Spleen (tissue), 7 donors: Measurements from ENCODE around the gene GRK3.

ENCODE experiments used
- POLR2A ChIP-seq, 3 donors: fragments of 450-650 bp; IDR thresholded peaks; one replicate each; pipeline ENCODE4 v1.5.1; 2017; ENCODE audit warnings: antibody characterized with exemption in 3 of 3, mild to moderate bottlenecking in 1 of 3
- TF ChIP-seq, protein P1 (sequence below), 11 experiments: fragments of 200-600 bp in 7 of 11; fragments of 450-650 bp in 4 of 11; sonication (generic) in 4 of 11; IDR thresholded peaks in 8 of 11; conservative IDR thresholded peaks in 3 of 11; 1 replicate in 7 of 11; 2 replicates in 4 of 11; pipeline versions ENCODE4 v1.4.0 to v1.8.0; 2016 to 2021; ENCODE audit warnings: antibody characterized with exemption in 11 of 11, inconsistent platforms in 4 of 11, mild to moderate bottlenecking in 1 of 11
- donor health status: DM: no; HTN: no; CAD: no; lungs with moderate emphysema.
- donor health status: DM: no; HTN: no; CAD: no.
- donor health status: DM: no; HTN: no; CAD: no.

GRCh38 chr22:25714739-25715138 lies 150.3 kb downstream of the GRK3 start:
- TF ChIP-seq, protein P1, sequence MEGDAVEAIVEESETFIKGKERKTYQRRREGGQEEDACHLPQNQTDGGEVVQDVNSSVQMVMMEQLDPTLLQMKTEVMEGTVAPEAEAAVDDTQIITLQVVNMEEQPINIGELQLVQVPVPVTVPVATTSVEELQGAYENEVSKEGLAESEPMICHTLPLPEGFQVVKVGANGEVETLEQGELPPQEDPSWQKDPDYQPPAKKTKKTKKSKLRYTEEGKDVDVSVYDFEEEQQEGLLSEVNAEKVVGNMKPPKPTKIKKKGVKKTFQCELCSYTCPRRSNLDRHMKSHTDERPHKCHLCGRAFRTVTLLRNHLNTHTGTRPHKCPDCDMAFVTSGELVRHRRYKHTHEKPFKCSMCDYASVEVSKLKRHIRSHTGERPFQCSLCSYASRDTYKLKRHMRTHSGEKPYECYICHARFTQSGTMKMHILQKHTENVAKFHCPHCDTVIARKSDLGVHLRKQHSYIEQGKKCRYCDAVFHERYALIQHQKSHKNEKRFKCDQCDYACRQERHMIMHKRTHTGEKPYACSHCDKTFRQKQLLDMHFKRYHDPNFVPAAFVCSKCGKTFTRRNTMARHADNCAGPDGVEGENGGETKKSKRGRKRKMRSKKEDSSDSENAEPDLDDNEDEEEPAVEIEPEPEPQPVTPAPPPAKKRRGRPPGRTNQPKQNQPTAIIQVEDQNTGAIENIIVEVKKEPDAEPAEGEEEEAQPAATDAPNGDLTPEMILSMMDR (IDR thresholded peaks at IDR 0.05 in 8 of 11, conservative IDR thresholded peaks at IDR 0.05 in 3 of 11): no peak
- no peak for TF ChIP-seq POLR2A (IDR thresholded peaks at IDR 0.05)
